GM19239 (cell line): ENCODE results near the gene ATP2C2.
A peak's percentile ranks its signal among the peaks of the same experiment; 100 is the strongest.

ENCODE experiments used
- DNase-seq: peaks from one replicate; pipeline ENCODE4 v3.0.0; 2011; ENCODE audit warnings: low spot score; ENCODE audit not compliant: insufficient read length
- FAIRE-seq: peaks from 2 replicates; lab custom pipeline; 2011; peaks lifted over from hg19 to GRCh38; lab: Jason Lieb, UNC

The ATP2C2 gene

DNA sequence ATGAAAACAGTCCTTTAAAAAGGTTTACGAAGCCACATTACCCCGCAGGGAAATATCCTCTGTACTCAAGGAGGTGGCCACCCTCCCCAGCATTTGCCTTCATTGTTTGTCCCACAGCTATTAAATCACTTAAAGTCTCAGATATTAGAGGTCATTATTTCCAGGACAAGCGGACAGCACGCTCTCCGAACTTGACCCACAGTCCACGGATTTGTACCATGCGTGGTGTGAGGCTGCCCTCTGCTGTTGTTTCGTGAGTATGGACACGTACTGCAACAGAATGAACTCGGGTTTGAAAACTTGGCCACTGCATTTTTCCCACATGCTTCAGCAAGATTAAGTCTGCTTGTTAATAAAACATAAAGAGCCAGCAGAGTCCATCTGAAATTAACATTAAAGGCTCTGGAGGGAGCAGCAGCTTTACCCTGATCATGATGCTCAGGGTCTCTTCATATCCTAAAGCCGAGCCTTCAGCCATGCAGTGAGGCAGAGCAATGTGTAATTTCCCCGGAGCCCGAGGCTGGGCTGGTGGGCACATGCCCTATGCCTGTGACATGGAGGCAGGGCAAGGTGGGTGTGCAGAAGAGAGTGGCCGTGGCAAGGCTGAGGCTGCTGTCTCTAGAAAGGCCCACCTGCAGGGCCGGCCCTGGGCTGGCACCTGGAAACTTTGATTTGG lies 116.4 kb downstream of the ATP2C2 start:
- FAIRE-seq (no peak), DNase-seq (no peak)

DNA sequence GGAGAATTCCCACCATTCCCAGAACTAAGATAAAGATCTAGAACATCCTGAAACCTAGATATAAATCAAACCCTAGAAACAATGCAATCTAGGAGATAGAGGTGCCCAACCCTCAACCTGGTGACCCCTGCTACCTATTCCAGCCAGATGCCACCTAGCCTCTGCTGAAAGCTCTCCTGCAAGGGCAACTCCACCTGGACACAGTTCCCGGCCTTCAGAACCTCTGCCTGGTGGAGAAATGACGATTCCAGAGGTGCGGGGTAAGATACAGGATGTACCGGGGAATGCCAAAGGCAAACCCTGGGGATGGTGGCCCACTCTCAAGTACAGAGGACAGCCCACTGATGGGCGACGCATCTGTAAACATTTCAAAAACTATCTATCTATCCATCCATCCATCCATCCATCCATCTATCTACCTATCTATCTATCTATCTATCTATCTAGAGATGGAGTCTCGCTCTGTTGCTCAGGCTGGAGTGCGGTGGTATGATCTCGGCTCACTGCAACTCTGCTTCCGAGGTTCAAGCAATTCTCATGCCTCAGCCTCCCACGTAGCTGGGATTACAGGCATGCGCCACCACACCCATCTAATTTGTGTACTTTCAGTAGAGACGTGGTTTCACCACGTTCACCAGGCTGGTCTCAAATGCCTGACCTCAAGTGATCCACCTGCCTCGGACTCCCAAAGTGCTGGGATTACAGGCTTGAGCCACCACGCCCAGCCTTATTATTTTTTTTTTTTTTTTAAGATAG lies 117.1 kb downstream of the ATP2C2 start:
- DNase-seq (no peak), FAIRE-seq (no peak)

DNA sequence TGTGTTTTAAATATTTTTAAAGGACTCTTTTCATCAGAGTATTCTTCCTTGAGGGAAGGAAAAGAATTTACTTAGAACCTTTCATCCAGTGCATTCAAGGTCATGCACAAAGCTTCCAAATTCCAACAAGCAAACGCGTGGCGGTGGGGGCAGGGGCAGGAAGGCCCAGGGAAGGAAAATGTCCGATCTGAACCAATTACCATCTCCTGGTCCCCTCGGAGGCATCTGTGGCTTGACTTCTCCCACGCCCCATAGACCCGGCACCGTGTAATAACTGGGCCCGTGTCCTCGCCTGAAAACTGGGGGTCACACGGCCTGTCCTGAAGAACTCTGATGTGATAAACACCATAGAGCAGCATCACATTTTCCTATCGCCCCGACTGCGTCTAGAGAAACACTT lies 117.8 kb downstream of the ATP2C2 start:
- FAIRE-seq (no peak), DNase-seq (no peak)

DNA sequence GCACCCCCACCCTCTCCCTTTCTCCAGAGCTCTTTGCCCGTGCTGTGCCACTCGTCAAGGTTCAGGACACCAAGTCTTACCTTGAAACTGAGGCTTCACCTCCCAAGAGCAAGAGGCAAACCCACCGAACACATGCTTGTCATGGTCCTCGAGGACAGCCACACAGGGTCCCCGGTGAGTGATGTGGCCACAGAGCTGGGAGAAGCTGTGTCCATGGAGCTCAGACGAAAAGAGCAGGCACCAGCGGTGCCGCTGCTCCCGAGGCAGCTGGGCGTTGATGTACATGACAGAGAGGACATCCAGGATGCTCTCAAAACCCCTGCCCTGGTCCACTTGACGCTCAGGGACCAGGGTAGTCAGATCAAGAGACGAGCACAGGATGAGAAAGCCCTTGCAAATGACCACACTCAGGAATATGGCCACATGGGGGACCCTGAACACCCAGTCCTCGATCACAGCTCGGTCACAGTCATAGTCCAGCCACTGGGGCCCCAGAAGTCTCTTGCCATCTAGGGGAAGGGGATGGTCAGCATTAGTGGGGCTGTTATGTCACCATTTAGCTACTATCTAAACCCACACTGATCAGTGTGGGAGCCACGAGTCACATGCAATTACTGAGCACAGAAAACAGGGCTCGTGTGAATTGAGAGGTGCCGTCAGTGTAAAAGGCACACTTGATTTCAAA lies 118.4 kb downstream of the ATP2C2 start:
- DNase-seq (no peak), FAIRE-seq (no peak)

DNA sequence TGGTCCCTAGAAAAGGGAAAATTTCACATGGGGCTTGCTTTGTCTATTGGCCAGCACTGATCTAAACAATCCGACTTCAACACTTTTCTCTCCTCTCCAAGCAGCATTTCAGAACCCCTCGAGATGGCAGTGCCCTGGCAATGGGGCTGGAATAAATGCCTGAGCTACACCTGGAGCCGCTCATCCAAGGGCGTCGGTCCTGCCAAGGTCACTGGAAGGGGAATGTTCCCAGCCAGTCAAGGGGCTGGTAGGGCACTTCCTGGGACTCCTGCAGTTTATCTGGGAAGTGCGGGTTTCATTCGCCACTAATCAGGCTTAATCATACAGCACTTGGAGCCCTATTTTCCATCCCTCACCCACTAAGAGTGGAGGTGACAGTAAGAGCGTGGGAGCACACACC lies 119.0 kb downstream of the ATP2C2 start:
- no peak for FAIRE-seq

DNA sequence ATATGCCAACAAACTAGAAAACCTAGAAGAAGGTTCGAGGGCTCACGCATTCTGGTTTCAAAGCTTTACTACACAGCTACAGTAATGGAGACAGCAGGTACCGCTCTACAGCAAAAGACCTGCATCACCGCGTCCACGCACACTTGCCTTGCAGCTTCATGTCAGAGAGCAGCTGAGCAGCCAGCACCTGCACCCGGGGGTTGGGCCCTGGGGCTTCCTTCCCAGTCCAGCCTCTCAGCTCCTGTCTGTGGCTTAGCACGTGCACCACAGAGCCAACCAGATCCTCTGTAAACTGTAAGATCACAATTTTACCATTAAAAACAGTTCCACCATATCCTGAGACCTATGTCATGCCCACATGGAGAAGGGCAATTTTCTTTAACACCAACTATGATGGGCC lies 120.8 kb downstream of the ATP2C2 start:
- DNase-seq: no peak
- FAIRE-seq: no peak

More for the DNA sequence above, 119.0 kb downstream of the ATP2C2 start:
- DNase-seq: no peak

DNA sequence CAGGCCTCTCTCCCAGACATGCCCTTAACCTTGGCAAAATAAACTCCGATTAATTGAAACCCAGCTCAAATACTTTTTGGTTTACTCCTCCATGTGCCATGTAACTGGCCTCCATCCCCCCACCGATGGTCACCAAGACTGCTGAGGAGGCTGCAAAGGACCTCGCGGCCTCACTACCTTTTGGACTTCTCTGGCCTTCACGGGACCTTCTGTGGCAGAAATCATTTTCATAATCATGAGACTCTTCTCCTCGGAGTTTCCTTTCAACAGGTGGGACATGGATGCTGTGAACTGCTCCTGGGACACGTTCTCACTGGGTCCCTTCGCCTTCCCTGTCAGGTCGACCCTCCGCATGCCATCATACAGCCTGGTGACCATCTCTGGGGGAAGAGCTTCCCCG lies 127.2 kb downstream of the ATP2C2 start:
- FAIRE-seq (no peak), DNase-seq (no peak)

DNA sequence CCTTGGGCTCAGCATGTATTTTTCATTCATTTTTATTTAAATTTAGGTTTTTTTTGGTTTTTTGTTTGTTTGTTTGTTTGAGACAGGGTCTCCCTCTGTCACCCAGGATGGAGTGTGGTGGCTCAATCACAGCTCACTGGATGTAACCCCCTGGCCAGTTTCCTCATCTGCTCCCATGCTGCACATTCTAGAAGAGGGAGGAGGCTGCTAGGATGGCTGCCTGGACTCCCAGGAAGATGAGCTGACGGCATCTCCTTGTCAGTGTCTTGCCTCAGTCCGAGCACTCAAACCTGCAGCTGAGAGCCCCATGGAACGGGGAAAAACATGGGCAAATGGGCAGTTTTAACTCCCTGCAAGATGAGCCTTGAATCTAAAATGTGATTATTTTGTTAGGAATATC lies 128.7 kb downstream of the ATP2C2 start:
- DNase-seq (no peak), FAIRE-seq (no peak)

DNA sequence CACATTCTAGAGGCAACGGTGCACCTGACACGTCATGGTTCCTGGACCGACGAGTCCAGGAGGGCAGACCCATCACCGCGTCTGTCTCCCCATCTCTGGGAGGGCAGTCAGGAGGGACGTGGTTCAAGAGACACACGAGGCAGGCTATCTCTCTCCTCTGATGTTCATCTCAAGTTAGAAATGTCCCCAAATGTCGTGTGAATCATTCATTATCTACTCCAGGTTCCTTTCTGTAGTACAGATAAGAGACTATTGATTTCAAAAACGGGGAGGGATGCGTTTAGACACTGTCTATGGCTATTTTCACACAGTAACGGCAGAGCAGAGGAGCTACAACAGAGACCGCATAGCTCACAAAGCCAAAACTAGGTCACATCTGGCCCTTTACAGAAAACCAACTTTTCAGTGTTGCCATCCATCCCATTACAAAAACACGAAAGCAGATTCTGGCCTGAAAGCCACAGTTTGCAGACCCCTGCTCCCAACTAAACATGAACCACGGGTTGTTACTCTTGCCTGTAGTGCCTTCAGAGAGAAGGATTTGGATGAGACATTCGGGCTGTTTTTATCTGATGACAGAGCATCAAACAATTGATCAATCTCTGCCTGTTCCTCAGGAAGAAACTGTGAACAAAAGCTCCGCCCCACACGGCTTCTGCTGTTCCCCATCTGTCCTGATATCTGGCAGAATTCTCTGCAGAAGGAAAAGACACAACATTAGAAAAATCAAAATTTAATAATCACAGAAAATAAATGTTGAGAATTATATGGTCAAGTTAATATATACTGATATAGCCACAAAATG lies 129.3 kb downstream of the ATP2C2 start:
- FAIRE-seq (no peak), DNase-seq (no peak)

DNA sequence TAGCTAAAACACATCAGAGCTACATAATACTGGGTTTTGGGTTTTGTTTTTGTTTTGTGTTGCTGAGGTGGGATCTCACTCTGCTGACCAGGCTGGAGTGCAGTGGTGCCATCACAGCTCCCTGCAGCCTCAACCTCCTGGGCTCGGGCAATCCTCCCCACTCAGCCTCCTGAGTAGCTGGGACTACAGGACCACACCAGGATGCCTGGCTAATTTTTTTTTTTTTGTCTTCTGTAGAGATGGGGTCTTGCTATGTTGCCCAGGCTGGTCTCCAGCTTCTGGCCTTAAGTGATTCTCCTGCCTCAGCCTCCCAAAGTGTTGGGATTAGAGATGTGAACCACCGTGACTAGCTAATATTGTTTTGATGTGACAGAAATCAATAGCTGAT lies 129.9 kb downstream of the ATP2C2 start:
- no peak for FAIRE-seq
- no peak for DNase-seq

DNA sequence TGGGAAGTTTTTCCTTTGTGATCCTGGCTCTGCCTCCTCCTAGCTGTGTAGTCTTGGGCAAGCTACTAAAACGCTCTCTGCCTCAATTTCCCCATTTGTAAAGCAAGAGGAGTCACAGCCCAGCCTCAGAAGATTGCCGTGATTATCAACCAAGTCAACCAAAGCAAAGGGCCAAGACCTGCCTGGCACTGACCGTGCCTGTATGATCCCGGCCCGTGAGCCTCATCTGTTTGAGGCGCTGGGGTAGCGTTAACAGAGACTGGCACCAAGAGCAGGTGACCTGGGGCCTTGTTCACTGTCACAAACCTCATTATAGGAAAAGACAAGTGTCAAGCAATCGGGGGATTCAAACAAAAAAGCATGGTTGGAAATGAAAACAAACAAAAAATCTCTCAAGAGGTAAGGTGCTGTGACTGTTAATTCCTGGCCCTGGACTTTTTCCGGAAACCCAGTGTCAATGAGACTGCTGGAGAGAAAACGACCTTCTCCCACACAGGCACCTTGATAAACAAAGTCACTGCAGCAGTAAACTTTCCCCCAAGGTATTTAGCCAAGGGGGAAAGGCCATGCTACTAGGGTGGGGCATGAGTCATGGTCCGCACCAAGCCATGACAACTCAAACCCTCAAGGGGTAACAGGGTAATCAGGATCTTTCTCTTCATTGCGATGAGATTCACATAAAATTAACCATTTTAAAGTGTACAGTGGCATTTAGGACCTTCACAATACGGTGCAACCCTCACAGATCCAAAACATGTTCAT lies 130.7 kb downstream of the ATP2C2 start:
- FAIRE-seq (no peak), DNase-seq (no peak)

DNA sequence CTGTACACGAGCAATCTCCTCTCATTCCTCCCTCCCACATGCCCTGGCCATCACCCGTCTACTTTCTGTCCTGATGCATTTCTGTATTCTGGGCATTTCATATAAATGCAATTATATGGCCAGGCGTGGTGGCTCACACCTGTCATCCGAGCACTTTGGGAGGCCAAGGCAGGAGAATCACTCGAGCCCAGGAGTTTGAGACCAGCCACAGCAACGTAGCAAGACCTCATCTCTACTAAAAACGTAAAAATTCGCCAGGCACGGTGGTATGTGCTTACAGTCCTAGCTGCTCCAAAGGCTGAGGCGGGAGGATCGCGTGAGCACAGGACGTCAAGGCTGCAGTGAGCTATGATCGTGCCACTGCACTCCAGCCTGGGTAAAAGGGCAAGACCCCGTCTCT lies 131.3 kb downstream of the ATP2C2 start:
- DNase-seq (no peak), FAIRE-seq (no peak)

DNA sequence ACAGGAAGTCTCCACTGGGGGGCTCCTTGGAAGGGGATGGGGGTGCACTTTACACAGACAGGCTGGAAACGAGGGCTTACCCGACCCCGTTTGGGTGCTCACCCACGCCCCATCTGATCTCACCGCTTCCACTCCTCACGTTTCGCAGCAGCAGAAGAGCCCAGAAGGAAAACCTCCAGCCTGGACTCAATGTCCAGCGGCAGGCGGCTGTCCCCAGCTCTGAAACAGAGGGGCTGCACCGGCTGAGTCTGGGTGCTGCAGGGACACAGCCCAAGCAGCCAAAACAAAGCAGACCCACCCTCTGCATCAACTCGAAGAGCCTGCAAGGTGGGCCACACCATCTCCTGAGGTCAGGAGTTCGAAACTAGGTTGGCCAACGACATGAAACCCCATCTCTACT lies 132.2 kb downstream of the ATP2C2 start:
- no peak for FAIRE-seq
- DNase-seq: no peak

DNA sequence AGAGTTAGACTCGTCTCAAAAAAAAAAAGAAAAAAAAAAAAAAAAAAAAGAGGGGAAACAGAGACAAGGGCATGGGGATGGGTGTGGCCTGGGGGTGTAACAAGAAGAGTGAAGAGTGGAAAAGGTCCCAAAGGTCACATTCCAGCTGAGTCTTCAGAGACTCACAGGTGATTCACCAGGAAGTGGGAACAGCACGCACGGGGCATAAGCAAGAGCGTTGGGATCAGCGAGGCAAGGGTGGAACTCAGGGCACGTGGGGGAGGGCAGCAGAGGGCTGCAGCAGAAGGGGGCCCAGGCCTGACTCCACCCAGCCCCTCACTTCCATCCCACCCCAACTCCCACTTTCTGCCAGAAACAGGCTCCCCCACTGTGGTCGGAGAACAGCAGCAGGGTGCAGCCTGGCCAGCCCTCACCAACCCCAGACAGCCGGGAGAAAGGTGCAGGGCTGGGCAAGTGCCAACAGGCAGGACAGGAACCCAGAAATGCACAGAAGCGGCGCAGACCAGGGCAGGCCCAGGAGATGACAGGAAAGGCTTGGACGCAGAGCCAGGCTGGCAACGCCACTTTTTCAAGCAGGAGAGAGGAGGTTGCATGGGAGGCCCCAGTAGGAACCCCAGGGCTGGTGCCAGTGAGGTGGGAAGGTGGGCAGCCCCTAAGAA lies 132.9 kb downstream of the ATP2C2 start:
- no peak for DNase-seq
- FAIRE-seq: no peak

DNA sequence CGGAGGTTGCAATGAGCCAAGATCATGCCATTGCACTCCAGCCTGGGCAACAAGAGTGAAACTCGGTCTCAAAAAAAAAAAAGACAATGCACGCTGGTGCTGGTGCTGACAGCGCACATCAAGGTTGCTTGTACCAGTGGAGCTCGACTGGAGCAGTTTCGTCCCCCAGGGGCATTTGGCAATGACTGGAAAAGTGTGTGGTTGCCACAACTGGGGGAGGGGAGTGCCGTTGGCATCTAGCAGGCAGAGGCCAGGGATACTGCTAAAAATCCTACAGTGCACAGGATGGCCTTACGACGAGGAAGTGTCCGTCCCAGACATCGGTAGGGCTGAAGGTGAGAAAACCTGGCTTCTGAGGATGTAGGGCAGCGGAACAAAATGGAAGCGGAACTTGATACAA lies 133.7 kb downstream of the ATP2C2 start:
- DNase-seq (no peak), FAIRE-seq (no peak)

DNA sequence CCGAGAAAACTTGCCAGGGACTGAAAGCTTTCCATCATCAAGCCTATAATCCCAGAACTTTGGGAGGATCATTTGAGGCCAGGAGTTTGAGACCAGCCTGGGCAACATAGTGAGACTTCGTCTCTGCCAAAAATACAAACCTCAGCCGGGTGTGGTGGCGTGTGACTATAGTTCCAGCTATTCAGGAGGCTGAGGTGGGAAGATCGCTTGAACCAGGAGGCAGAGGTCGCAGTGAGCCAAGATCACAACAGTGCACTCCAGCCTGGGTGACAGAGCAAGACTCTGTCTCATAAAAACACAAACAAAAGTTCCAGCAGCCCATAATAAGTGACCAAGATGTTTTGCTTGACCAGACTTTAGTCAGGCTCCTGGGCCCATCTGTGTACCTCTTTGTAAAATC lies 134.2 kb downstream of the ATP2C2 start:
- DNase-seq (no peak), FAIRE-seq (no peak)

DNA sequence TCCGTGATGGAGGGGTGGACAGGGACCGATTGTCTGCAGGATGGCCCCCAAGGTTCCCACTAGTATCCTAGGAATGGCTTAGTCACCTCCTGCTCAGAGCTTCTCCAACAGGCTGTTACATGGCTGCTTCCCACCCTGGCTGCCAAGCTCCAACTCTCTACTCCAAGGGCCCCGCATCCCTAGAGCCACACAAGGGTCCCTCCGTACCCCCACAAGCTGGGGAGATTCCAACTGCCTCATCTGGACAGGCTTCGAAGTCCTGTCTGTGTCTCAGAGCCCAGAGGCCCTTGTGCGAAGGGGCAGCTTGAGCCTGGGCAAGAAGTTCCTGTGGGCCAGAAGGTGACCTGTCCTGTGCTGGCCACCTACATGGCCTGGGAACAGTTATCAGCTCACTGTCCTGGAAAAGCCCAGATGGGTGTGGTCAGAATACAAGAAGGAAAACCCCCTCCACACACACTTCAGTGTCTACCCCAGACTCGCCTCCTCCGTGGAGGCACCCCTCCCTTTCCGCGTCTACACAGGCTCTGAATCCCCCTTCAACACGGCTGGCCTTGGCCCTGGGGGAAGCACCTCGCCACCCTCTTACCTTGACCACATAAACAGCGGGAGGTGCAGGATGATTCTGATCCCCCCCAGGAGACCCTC lies 135.5 kb downstream of the ATP2C2 start:
- no peak for DNase-seq
- no peak for FAIRE-seq

DNA sequence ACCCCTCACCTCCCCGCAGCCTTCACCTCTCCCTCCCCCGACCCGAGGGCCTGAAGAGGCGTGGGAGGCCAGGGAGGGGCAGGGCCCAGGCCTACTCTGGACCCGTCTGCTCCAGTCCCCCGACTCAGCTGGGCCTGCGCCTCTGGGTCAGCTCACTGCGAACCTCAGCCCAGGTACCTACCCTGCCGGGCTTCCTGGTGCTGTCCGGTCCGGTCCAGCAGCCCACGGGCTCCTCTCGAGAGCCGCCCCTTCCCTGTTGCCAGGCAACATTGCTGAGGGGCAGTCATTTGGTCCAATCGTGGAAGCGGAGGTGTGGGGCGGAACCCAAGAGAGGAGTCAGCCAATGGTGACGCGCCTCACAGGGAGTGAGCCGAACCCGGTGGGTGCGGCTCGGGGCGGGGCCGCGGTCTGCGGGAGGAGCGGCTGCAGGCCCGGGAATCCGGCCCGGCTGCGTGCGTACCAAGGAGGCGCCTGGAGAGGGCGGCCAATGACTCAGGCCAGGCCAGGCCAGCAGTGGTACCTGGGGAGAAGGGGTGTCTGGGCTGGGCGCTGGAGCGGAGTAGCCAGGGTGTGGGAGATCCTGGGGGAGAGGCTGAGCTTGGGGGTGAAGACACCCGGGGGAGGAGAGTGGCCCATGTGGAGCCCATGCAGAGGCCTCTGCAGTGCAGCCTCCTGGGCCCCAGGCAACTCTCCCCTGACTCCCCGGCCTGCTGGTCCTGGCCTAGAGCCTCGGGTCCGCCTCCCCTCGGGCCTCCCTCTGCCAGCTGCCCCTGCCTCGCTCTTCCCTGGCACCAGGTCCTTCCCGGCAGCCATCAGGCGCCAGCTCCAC lies 136.3 kb downstream of the ATP2C2 start, which contains the start of gene MEAK7:
Gene MEAK7, minus strand, starts transcription at position 240 of the 829 bp plus-strand sequence. CDS start 6,573 bp downstream, outside the sequence.
- peak; percentile 82 for FAIRE-seq
- peak; percentile 89 for DNase-seq
